ENCODE data around the gene IMMP2L.

The IMMP2L gene

DNA sequence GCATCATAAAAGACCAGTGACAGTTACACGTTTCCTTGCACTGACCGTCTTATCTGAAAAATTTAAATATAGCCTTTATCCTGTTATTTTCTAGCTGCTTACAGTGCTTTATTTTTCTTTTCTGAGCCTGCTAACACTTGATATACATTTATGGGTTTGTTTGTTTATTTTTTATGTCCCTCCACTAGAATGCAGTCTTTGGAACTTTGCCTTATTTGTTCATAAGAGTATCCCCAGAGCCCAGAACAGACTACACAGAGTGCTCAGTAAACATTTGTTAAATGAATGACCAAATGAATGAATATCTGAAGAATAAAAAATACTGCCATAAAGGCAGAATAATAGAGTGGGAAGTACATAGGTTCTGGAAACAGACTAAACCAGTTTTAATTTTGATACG, 673.7 kb downstream of the IMMP2L start:
- DNase-seq: no peak

DNA sequence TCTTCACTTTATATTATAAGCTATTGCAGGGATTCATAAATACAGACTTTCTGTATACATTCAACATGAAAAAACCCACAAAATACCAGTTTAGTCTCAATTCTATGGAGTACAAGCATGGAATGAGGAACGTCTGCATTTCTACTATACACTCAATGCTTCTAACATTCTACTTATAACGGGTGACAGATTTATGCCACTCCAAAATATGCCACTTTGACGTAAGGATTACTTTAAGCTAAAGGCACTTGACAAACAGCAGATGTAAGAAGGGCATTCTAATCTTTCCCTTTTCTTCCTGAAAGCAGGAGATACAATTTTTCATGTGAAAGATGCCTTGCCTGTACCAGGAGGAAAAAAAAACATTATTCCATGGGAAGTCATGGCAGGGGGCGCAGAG, 676.8 kb downstream of the IMMP2L start:
- no peak for DNase-seq

DNA sequence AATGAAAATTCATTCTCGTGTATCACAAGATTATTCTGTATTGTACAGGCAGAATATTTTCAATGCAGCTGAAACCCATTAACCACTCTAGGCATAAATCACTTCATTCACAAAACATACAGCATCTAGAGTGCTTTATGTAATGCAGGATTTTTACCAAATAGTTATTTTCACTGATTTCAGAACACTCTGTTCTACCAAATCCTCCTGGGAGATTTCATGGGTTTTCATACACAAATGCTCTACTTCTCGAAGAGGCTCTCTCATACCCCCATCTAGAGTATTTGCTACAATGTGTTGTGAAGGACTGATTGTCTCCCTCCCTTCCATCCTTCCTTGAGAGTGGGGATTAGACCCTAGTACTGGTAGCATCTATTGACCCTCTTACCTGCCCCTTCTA, 680.6 kb downstream of the IMMP2L start:
- DNase-seq: no peak

DNA sequence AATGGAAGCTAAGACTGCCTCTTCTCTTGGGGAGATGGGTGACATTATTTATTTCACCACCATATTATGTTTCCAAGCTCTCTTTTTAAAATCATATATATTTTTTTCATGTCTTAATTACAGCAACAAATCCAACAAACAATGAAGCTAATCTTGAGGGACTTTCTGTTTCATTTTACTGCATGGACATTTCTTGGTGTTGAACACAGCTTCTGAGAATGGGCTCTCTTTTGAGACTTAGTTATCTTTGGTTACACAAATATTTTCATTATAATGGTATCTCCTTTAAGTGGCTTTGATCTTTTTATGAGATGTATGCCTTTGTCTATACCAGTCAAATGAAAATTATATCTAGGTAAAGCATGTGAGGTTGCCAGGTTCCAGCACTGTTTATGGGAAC, 681.3 kb downstream of the IMMP2L start:
- DNase-seq: no peak

DNA sequence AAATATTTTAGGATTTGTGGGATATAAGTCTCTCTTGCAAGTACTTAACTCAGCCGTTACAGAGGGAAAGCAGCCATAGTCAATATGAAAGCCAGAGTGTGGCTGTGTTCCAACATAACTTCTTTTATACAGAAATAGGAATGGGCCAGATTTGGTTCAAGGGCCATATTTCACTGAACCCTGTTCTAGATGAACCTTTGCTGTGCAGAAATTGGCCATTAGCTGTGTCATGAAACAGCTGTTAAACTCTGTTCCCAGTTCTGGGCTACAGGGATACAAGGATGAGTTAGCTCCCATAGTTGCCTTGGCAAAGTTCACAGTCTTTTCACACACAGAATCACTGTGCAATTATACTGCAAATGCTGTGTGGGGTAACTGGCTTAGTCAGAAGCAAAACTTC, 685.3 kb downstream of the IMMP2L start:
- no peak for DNase-seq

DNA sequence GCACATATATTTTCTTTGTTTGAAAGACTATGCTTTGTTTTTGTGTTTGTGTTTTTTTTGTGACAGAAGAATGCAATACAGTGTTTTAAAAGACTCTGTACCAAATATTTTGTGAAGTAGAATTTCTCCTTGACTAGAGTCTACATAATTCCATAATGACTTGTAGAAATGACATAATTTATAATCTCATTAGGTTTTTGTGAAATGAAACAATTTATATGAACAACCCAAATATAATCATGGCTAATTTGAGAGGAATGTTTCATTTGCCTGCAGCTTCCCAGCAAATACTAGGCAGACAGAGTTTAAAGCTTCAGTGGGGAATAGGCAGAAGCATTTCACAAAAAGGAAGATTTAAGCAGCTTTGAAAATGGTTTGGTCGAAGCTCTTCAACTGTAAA, 686.9 kb downstream of the IMMP2L start:
- no peak for DNase-seq

DNA sequence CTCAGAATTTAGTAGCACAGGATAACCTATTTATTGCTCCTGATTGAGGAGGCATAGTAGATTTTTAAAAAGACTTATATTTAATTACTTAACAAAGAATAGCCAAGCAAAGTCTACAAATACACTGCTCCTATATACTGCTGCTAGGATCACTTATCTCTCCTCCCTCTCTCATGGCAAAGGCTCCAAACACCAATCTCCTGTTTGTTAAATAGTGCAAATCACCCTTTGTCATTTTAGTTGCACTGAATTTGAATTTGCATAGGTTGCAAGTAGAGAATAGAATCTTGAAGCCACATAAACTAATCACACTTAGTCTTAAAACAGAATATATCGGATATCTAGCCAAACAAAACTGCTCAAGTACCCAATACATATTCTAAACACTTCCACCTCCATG, 690.4 kb downstream of the IMMP2L start:
- no peak for DNase-seq

DNA sequence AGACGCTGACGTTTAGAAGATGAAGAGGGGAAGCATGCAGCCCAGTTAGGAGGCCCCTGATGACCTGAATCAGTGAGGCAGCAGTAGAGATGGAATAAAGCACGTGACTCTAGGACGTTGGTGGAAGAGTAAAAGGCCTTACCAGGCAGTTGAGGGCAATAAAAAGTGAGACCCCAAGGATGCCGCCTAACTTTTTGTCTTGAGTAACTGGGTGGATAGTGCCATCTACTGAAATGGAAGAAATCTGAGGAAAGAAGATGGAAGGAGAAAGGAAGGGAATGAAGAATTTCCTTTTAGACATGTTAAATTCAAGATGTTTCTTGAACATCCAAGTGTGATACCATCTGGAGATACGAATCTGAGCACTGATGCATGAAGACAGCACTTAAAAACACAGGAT, 691.4 kb downstream of the IMMP2L start:
- DNase-seq: no peak

DNA sequence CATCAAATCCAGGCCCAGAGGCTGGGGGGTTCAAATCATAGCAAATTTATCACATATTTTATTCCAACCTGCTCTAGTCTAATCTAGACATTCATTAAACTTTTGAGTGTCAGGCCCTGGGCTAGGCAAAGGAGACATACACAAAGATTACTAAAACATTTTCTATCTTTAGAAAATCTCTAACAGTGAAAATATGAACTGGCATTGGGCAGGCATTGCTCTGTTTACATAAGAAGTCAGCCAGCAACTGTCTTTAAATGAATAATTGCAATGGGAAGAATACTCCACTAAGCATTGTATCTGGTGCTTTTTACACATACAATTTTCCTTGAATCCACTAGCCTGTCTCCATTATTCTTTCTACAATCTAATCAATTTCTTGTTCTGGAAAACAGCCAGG, 693.8 kb downstream of the IMMP2L start:
- no peak for DNase-seq

DNA sequence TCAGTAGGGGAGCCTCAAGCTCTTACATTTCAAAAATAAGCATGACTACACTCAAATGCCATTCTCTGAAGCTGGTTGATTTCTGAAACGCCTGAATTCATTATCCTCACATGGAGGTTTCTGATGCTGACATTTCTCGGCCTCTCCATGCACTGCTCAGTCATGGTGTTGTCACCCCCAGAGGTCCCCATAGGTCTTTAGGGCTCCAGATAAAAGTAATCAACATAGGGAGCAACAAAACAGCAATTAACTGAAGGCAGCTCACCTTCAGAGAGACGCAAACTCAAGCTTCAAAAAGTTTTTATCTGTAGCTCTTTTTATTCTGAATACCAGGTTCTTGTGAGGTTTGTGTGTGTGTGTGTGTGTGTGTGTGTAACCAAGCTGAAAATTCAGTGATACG, 694.5 kb downstream of the IMMP2L start:
- DNase-seq: no peak

DNA sequence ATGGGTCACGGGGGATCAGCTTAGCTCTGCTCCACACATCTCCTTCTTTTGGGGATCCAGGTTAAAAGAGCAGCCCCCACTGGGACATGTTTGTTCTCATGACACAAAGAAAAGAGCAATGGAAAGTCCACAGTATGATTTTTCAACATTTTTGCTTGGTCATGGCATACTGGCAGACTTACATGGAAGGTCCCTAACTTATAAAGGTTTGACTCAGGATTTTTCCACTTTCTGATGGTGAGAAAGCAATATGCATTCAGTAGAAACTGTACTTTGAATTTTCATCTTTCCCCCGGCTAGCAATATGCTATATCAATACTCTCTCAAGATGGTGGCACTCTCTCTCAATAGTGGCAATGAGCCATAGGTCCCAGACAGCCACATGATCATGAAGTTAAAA, 699.0 kb downstream of the IMMP2L start:
- DNase-seq: no peak

DNA sequence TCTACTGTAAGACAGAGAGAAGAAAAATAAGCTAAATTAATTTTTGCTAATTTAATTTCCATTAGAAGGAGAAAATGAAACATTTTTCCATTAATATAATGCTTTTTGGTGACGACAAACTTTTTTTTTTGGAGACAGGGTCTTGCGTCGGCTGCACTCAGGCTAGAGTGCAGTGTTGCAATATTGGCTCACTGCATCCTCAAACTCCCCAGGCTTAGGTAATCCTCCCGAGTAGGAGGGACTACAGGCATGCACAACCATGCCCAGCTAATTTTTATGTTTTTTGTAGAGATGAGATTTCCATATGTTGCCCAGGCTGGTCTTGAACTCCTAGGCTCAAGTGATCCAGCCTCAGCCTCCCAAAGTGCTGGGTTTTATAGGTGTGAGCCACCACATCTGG, 701.1 kb downstream of the IMMP2L start:
- DNase-seq: no peak

DNA sequence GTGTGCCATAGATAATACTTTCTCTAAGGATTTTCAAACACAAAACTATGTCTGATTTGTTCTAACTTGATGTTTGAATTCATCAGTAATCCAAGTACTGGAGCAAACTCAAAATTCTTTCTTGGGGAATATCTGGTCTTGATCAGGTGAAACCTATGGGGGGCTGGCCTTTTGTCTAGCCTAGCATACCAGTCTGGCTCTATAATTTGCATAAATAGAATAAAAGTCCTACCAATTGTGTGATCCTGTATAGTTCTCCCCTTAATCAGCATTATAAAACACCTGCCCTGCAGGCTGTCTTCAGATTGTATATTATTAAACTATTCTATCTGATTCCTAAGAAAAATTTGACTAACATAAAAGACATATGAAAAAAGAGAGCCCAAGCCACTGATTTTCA, 705.2 kb downstream of the IMMP2L start:
- no peak for DNase-seq

DNA sequence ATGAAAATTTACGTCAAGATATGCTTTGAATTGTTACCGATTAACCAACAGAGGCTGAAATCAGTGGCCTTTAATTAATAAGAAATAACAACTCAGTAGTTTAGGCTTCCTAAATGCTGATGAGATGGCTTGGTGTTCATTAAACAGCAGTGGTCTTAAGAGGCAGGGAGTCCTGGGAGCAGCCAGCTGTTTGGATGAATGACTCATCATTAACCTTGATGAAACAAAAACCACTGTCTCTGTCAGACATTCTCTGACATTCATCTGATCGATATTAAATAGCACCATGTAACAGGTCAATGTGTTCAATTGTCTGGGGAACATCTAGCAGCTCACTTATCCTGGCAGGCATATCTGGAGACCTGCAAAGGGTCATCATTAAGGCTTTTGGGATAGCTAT, 705.6 kb downstream of the IMMP2L start:
- DNase-seq: no peak

DNA sequence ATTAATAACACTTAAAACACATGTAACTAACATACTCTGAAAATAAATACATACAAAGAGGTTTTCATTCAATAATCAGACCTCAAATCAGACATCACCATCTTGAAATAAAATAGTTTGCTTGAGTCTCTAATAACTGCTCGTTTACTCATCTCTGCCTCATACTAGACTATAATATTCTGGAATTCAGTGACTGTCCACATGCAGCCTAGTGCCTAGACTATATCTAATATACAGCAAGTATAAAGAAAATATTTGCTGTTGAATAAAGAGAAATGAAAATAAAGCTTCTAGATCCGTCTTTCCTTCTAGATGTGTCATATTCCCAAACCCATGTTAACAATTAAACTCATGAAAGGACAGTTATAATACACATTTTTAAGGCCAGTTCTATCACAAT, 707.6 kb downstream of the IMMP2L start:
- no peak for DNase-seq

DNA sequence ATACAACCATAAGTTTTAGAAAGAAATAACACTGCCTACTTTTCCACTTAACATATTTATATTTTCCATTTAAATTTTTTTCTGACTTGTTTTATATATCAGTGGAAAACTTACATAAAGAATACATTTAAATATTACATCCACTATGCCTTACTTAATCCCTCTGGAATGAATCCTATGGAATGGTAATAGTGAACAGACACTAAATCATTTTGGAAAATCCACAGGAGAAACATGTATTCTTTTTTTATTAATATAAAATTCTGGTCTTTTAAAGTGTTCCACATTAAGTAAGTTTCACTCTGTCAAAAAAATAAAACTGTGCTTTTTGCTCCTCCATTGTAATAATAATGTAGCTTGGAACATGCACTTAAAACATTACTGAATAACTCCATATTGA, 708.1 kb downstream of the IMMP2L start:
- DNase-seq: no peak

DNA sequence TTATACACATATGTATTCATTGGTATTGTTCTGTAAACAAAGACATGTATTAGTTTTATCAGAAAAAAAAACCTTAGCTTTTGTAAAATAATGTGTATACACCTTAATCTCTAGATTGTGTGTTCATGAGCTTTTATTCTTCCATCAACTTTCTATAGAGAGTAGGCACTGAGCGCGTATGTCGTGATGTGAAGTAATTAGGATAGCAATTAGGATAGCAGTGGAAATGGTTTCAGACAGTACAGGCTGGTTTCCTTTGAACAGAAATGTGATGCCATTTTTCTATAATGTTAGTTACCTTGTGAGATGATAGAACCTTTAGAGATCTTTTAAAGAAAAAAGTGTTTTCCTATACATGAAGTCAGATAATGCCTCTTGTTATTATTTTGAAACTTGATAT, 709.0 kb downstream of the IMMP2L start:
- DNase-seq: no peak

DNA sequence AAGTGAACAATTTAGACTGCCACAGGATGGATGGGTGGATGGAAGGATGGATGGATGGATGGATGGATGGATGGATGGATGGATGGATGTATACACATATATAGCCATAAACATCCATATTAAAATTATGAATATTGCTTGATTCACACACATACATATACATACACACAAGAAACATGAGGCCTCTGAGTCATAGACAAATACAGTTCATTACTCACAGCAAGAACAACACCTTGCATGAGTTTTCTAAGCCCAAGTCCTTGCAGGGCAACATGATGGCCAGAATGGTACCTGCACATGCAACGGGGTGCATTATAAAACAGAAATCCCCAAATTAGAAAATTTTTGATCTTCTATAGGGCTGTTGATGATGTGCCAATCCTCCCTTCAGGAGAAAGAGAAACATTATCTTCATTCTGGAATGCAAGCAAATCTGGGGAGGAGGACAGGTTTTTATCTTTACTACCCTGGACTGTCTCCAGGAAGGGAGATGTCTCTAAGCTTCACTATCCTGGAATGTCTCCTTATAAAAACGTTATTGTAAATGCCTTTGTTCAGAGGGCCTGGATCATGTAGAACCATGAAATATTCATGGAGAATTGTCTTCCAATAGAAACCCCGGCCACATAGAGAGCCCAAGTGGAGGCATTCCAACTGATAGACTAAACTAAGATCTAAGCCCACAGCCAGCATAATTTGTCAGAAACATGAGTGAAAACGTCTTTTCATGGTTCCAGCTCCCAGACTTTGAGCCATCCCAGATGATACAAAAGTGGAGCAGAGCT, 709.9 kb downstream of the IMMP2L start:
- no peak for DNase-seq

DNA sequence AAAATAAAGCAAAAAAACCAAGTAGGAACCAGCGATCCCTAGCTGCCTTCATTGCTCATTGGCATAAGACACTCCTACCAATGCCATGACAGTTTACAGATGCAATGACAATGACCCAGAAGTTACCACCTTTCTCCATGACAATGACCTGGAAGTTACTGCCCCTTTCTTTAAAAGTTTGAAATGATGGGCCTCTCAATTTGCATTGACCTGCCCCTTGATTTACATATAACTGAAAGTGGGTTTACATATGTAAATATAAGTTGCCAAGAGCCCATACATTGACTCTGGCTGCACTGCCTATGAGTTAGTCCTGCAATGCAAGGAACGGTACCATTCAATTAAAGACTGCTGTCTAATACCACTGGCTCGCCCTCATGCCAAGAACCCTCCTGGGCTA, 712.1 kb downstream of the IMMP2L start:
- no peak for DNase-seq

DNA sequence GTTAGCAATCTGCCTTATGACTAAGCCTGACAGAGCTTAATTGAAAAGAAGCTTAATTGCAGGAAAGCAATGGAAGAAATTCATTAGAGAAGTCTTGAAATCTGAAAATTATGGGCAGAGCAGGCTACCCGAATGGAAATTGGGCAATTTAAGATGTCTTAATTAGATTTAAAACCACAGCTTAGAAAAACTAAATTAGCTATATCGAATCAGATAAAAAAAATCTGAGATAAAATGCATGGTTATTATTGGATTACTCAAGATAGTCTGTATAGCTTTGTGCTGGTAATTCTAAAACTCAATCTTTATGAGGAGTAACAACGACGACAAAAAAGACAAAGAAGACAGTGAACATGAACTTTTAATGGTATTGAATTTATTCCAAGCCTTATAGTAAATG, 719.5 kb downstream of the IMMP2L start:
- DNase-seq: no peak

DNA sequence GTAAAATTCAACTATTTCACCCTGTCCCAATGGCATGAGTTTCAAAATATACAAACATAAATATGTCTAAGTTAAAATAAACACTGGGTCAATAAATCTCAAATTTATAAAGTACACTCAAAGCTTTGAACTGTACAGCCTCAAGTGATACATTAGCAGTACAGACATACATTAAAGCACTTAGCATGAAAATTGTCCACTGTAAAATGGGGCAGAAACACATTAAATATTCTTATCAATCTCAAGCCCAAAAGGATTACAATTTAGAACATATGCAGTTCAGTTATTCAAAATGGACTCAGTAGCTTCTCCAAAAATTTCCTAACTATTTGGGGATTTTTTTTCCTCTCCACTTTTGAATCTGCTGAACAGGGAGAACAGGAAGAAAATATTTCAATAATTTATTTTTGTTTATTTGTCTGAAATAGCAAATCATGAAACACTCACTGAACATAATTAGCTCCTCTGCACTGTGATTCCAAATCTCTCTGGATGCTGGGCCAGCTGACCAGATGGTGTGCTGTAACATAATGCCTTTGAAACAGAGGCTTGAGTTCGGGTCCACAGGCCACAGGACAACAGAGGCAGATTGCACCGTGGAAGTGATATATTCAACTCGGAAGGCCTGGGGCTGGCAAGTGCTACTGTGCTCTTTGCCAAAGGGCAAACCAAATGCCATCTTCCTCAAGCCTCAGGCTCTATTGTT, 720.3 kb downstream of the IMMP2L start:
- no peak for DNase-seq

DNA sequence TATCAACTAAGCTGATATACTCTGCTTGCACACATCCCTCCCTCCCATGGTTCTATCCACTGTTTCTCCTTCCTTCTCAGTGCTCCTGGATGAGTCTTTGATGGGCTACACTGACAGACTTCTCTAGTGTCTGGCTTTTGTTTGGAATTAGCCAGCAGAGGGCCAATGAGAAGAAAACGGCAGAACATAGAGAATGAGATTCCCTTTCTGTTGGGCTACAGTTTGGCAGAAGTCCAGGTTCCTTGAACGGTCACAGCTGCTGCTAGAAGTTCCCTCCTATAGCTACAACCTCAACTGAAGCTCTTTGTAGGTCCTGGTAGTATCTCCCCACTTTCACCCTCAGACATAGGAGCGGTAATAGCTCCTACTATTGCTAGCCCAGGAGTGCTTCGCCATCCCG, 722.4 kb downstream of the IMMP2L start:
- no peak for DNase-seq

DNA sequence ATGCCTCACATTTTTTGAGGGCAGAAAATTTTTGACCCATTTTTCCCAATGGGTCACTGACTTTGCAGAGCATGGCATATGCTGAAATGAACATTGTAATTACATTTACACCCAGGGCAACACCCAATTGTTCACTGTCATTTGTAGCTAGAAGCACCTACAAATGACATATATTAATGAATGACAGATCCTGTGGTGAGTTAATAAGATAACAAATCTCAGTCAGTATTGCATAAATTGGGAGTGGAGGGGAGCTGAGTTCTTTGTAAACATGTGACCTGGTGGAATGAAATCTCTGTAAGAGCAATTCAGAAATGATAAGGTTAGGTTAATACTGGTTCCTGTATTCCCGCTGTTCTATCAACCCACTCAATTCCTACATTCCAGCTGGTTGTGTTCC, 726.4 kb downstream of the IMMP2L start:
- DNase-seq: no peak

DNA sequence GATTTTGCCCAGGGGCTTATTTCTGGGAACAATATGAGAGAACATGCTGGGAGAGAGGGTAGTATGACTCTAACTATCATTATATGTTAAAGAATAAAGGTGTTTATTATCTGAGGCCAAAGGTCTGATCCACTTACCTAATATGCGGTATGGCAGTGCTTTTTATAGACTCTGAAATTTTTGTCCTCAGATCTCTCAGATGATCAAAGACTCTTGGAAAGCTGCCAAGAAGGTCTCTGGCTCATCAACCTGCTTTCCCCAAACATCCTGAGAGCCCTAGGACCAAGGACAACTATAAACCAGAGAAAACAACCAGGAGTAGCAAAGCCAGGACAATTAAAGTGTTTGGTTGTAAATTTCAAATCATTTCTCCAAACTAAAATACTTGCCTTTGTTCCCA, 727.1 kb downstream of the IMMP2L start:
- no peak for DNase-seq

DNA sequence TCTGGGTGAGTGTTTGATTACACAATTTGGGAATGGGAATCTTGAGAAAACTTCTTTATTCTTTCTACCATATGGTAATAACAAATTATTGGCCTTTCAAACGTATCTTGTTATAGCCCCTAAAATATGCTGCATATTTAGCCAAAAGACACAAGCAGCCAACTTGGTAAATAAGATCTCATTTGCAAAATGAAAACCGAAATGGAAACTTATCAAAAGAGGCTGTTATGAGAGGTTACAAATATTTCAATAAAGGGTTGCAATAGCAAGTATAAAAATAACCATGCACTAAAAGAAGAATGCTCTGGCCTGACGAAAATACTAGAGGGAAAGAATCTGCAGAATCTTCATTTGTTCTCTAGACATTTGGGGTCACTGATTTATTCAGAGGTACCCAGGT, 730.9 kb downstream of the IMMP2L start:
- DNase-seq: no peak
